Tibial nerve (tissue), 3 donors: ENCODE measurements around the gene RNF187.

Experiments used
- POLR2A ChIP-seq, 2 donors: fragments of 450-650 bp; IDR thresholded peaks; one replicate each; pipeline ENCODE4 v1.6.1; 2017; ENCODE audit warnings: antibody characterized with exemption in 2 of 2, mild to moderate bottlenecking in 2 of 2, moderate library complexity in 2 of 2
- TF ChIP-seq, protein P1 (sequence below), 5 experiments: fragments of 200-600 bp in 3 of 5; fragments of 450-650 bp in 2 of 5; sonication (generic) in 3 of 5; IDR thresholded peaks; one replicate each; pipeline ENCODE4 v1.5.1; 2016 to 2019; ENCODE audit warnings: antibody characterized with exemption in 5 of 5, mild to moderate bottlenecking in 3 of 5, moderate library complexity in 2 of 5

DNA sequence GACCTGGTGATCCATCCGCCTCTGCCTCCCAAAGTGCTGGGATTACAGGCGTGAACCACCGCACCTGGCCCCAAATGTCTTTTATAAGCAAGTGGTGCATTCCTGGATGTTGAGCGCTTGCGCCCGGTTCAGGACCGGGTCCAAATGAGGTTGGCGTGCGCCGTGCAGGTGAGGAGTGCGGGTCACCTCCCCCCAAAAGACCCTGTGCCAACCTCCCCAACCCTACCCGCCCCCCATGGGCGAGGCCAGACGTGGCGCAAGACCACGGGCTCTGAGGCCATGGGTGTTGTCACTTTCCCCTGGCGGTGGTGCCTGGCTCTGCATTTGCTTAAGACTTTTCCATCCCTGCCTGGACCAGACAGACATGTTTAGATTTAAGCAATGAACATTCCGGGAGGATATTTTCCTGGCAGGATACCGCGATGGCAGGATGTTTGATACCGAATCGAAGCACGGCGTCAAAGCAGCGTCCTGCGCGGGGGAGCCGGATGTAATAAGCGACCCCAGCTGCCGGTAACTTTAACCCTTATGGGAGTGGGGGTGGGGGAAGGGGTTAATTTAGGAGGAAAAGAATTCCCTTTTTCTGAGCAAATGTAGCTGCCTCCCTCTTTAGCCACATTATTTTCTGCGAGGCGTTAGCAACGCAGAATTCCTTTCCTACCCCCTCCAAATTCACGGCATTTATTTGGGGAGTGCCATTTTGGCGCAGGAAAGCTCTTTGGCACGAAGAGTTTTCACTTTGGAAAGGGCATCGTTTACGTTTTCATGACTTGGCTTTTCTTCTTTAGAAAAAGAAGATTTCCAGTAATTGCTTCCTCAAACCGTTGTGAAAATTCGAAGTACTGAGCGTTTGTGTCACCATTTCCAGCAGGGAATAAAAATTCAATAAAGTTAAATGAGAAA is 27.8 kb upstream of the RNF187 start:
- TF ChIP-seq, protein P1, sequence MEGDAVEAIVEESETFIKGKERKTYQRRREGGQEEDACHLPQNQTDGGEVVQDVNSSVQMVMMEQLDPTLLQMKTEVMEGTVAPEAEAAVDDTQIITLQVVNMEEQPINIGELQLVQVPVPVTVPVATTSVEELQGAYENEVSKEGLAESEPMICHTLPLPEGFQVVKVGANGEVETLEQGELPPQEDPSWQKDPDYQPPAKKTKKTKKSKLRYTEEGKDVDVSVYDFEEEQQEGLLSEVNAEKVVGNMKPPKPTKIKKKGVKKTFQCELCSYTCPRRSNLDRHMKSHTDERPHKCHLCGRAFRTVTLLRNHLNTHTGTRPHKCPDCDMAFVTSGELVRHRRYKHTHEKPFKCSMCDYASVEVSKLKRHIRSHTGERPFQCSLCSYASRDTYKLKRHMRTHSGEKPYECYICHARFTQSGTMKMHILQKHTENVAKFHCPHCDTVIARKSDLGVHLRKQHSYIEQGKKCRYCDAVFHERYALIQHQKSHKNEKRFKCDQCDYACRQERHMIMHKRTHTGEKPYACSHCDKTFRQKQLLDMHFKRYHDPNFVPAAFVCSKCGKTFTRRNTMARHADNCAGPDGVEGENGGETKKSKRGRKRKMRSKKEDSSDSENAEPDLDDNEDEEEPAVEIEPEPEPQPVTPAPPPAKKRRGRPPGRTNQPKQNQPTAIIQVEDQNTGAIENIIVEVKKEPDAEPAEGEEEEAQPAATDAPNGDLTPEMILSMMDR (IDR thresholded peaks at IDR 0.05): peak; percentile 62 to 87 (median 80)
- TF ChIP-seq POLR2A (IDR thresholded peaks at IDR 0.05): no peak
